Right lobe of liver (tissue), 4 donors: Measurements from ENCODE around the gene DNAJC27.

ENCODE experiments used
- CTCF ChIP-seq, 4 donors: fragments of 200-600 bp in 3 of 4; fragments of 450-650 bp in 1 of 4; IDR thresholded peaks; one replicate each; pipeline versions ENCODE4 v1.5.1 to v1.8.0; 2016 to 2022; ENCODE audit warnings: antibody characterized with exemption in 4 of 4, mild to moderate bottlenecking in 2 of 4
- POLR2A ChIP-seq: fragments of 450-650 bp; IDR thresholded peaks from one replicate; pipeline ENCODE4 v1.6.1; 2017; ENCODE audit warnings: antibody characterized with exemption, mild to moderate bottlenecking
- donor health status: DM: no; HTN: no; CAD: no.
- donor health status: DM: no; HTN: no; CAD: no.
- donor health status: DM: no; HTN: yes; CAD: no.

GRCh38 chr2:24970483-24971285, 1.1 kb downstream of the DNAJC27 start:
- TF ChIP-seq CTCF (IDR thresholded peaks at IDR 0.05) (no peak), POLR2A (no peak)
